HepG2 (cell line): ENCODE measurements around the gene SHLD1. TPM values are rescaled to one million over a fixed set of nuclear protein-coding genes. Genes with fewer than 3 reads are reported as not detected.
A peak's percentile ranks its signal among the peaks of the same experiment; 100 is the strongest.

Source experiments
- CBX1 ChIP-seq: IDR thresholded peaks from one replicate; pipeline ENCODE4 v1.6.1; 2016; ENCODE audit warnings: antibody characterized with exemption, low read depth
- DMAP1 ChIP-seq: IDR thresholded peaks from 2 replicates; pipeline ENCODE4 v1.6.1; 2016
- HHEX ChIP-seq: IDR thresholded peaks from 2 replicates; pipeline ENCODE4 v1.6.1; 2016; ENCODE audit warnings: control low read depth
- HNRNPLL ChIP-seq: fragments of 200-400 bp; formaldehyde crosslinking; IDR thresholded peaks from 2 replicates; pipeline ENCODE4 v1.6.1; 2017; ENCODE audit warnings: mild to moderate bottlenecking, low read depth, low read length; ENCODE audit not compliant: poor library complexity, severe bottlenecking
- NFIB ChIP-seq: sonication (generic); formaldehyde crosslinking; IDR thresholded peaks from 2 replicates; pipeline ENCODE4 v1.9.0; 2021; ENCODE audit warnings: missing genetic modification reagents, mild to moderate bottlenecking, borderline replicate concordance
- TARDBP ChIP-seq: sonication (generic); formaldehyde crosslinking; IDR thresholded peaks from 2 replicates; pipeline ENCODE4 v1.8.0; 2022; ENCODE audit warnings: mild to moderate bottlenecking, missing genetic modification reagents
- TBX3 ChIP-seq: fragments of 450-650 bp; IDR thresholded peaks from 2 replicates; pipeline ENCODE4 v1.6.1; 2017; ENCODE audit warnings: antibody characterized with exemption, mild to moderate bottlenecking, inconsistent platforms, borderline replicate concordance
- TGIF2 ChIP-seq: IDR thresholded peaks from 2 replicates; pipeline ENCODE4 v1.6.1; 2016; ENCODE audit warnings: control low read depth, missing compliant biosample characterization
- ZBTB1 ChIP-seq: sonication (generic); formaldehyde crosslinking; IDR thresholded peaks from 2 replicates; pipeline ENCODE4 v1.4.0; 2020; ENCODE audit warnings: missing genetic modification reagents, borderline replicate concordance
- ZBTB4 ChIP-seq: sonication (generic); formaldehyde crosslinking; IDR thresholded peaks from 2 replicates; pipeline ENCODE4 v1.4.0; 2020; ENCODE audit warnings: missing genetic modification reagents, mild to moderate bottlenecking, borderline replicate concordance
- ZNF274 ChIP-seq: sonication (generic); formaldehyde crosslinking; IDR thresholded peaks from 2 replicates; pipeline ENCODE4 v1.5.1; 2020; ENCODE audit warnings: mild to moderate bottlenecking, missing genetic modification reagents
- ZNF503 ChIP-seq: sonication (generic); formaldehyde crosslinking; IDR thresholded peaks from 2 replicates; pipeline ENCODE4 v1.4.0; 2020; ENCODE audit warnings: missing genetic modification reagents
- ZNF768 ChIP-seq: sonication (generic); formaldehyde crosslinking; IDR thresholded peaks from 2 replicates; pipeline ENCODE4 v1.4.0; 2020; ENCODE audit warnings: missing genetic modification reagents
- ZNF776 ChIP-seq: sonication (generic); formaldehyde crosslinking; IDR thresholded peaks from 2 replicates; pipeline ENCODE4 v1.4.0; 2020; ENCODE audit warnings: mild to moderate bottlenecking, missing genetic modification reagents
- polyA plus RNA-seq, 8 experiments: library from polyadenylated mRNA; depleted of rRNA in 3 of 8; stranded (reverse) in 7 of 8; unstranded in 1 of 8; fragments of >200 nt; fragmentation: Illumina TruSeq in 4 of 8; extraction: Trizol in 4 of 8; gene quantifications; 2 replicates each; pipeline versions ENCODE4 v1.2.1 to v1.2.3, GENCODE V29; 2011 to 2016; ENCODE audit warnings: low read depth in 4 of 8, missing spikeins in 1 of 8, mixed read lengths in 1 of 8; ENCODE audit not compliant: insufficient read depth in 1 of 8
- total RNA-seq, 5 experiments: library from RNA; depleted of rRNA; stranded (reverse); fragments of >200 nt; fragmentation: Illumina TruSeq; extraction: Trizol; gene quantifications; 2 replicates each; pipeline ENCODE4 v1.2.3, GENCODE V29; 2016; ENCODE audit warnings: low read depth in 1 of 5
- TF ChIP-seq, protein P1 (sequence below): sonication (generic); formaldehyde crosslinking; IDR thresholded peaks from 2 replicates; pipeline ENCODE4 v1.4.0; 2020; ENCODE audit warnings: mild to moderate bottlenecking, missing genetic modification reagents, borderline replicate concordance
- TF ChIP-seq, protein P2 (sequence below): sonication (generic); formaldehyde crosslinking; IDR thresholded peaks from 2 replicates; pipeline ENCODE4 v1.9.0; 2021; ENCODE audit warnings: missing genetic modification reagents, mild to moderate bottlenecking, borderline replicate concordance
- TF ChIP-seq, protein P3 (sequence below): sonication (generic); formaldehyde crosslinking; IDR thresholded peaks from 2 replicates; pipeline ENCODE4 v1.4.0; 2020; ENCODE audit warnings: mild to moderate bottlenecking, missing genetic modification reagents

Gene SHLD1
- total and polyA plus RNA-seq, 2 of the 13 experiments (the other 11 are each of a cell fraction or from before 2014, with no cell fraction given), result 8.9 to 10.0 TPM

DNA sequence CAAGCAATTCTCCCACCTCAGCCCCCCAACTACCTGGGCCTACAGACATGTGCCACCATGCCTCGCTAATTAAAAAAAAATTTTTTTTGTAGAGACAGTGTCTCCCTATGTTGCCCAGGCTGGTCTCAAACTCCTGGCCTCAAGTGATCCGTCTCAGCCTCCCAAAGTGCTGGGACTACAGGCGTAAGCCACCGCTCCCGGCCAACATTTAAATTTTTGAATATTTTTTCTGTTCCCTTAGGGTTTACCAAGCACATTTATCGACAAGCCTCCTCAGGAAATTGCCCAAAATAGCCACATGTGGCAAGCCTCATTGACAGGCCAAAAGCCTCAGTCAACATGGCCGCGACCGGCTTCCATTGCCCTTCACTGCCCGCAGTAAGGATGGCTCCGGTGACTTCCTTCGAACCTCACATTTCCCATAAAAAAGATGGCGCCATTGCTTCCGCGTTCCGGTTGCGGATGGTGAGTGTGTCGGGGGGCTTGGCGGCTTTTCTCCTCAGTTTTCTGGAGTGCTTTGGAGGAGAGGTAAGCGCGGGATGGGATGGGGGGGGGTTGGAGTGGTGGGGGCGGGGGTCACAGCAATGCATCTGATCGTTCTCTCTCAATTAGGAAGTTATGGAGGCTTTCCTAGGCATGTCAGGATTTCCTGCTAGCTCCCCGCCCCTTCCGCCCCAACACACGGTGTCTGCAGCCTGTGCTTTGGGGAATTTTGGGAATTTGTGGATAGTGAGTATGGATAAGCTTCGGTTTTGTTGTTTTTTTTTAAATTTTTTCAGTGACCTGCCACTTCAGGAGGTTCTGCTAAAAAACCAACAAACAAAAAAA, at the start of gene SHLD1 (continued):
- TF ChIP-seq TGIF2 (CRISPR knock-in tag) (peak; percentile 40; the same call in 1 of the 2 replicates), ZNF503 (CRISPR knock-in tag) (no peak), HNRNPLL (no peak), ZBTB1 (CRISPR knock-in tag) (0 out of 2 replicates have a peak, but pooled peaks have one; percentile 30), CBX1 (peak; percentile 70), ZBTB4 (CRISPR knock-in tag) (0 out of 2 replicates have a peak, but pooled peaks have one; percentile 14), ZNF274 (CRISPR knock-in tag) (no peak), TBX3 (no peak), ZNF768 (0 out of 2 replicates have a peak, but pooled peaks have one; percentile 34), DMAP1 (CRISPR knock-in tag) (peak; percentile 63; the same call in 1 of the 2 replicates), ZNF776 (CRISPR knock-in tag) (no peak), TARDBP (CRISPR knock-in tag) (no peak), NFIB (CRISPR knock-in tag) (no peak), HHEX (peak; percentile 48)
- TF ChIP-seq, protein P1, sequence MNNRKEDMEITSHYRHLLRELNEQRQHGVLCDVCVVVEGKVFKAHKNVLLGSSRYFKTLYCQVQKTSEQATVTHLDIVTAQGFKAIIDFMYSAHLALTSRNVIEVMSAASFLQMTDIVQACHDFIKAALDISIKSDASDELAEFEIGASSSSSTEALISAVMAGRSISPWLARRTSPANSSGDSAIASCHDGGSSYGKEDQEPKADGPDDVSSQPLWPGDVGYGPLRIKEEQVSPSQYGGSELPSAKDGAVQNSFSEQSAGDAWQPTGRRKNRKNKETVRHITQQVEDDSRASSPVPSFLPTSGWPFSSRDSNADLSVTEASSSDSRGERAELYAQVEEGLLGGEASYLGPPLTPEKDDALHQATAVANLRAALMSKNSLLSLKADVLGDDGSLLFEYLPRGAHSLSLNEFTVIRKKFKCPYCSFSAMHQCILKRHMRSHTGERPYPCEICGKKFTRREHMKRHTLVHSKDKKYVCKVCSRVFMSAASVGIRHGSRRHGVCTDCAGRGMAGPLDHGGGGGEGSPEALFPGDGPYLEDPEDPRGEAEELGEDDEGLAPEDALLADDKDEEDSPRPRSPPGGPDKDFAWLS, result no peak
- TF ChIP-seq, protein P2, sequence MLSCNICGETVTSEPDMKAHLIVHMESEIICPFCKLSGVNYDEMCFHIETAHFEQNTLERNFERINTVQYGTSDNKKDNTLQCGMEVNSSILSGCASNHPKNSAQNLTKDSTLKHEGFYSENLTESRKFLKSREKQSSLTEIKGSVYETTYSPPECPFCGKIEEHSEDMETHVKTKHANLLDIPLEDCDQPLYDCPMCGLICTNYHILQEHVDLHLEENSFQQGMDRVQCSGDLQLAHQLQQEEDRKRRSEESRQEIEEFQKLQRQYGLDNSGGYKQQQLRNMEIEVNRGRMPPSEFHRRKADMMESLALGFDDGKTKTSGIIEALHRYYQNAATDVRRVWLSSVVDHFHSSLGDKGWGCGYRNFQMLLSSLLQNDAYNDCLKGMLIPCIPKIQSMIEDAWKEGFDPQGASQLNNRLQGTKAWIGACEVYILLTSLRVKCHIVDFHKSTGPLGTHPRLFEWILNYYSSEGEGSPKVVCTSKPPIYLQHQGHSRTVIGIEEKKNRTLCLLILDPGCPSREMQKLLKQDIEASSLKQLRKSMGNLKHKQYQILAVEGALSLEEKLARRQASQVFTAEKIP (CRISPR knock-in tag), result no peak
- TF ChIP-seq, protein P3, sequence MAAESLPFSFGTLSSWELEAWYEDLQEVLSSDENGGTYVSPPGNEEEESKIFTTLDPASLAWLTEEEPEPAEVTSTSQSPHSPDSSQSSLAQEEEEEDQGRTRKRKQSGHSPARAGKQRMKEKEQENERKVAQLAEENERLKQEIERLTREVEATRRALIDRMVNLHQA, result no peak
